DOHH2 (cell line): ENCODE measurements around the gene THRSP.

ENCODE experiments used
- CTCF ChIP-seq: fragments of 200-600 bp; sonication (generic); IDR thresholded peaks from one replicate; pipeline ENCODE4 v1.5.1; 2014; ENCODE audit warnings: antibody characterized with exemption, mild to moderate bottlenecking, low read depth, low read length; ENCODE audit not compliant: poor library complexity, severe bottlenecking
- EZH2phosphoT487 ChIP-seq: fragments of 200-600 bp; sonication (generic); IDR thresholded peaks from 2 replicates; pipeline ENCODE4 v1.6.1; 2017; ENCODE audit warnings: borderline replicate concordance, mild to moderate bottlenecking, antibody characterized with exemption, low read length, moderate library complexity, mixed read lengths

GRCh38 chr11:78020246-78020645, 43.4 kb upstream of the THRSP start:
- TF ChIP-seq CTCF (no peak), EZH2phosphoT487 (no peak)
